ENCODE results near the gene SLIT3. TPM values are rescaled to one million over a fixed set of nuclear protein-coding genes. Genes with fewer than 3 reads are reported as not detected.
"Not testable (repeated sequence)": the region's sequence is repeated elsewhere in the genome, so short reads cannot be mapped to it uniquely, and the experiment has no call there.

Gene SLIT3
- polyA plus RNA-seq, 4 donors = 46.4 to 82.0 (median 57.9) TPM

DNA sequence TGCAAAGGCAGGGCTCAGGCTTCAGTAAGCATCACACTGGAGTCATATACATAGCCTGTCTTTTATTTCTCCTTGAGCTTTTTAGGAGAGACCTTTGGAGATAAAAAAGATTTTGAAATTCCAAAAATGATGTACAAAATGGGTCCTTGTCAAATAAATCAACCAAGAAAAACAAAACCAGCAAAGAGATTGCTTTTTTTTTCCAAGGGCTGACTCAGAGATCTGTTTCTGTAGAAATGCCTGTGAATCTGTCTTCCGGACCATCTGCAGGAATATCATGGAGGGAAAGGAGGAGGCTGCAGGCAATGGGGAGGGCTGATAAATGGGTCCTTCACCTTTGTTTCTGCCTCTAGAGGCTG is 77.4 kb downstream of the SLIT3 start:
- no peak for DNase-seq (ENCODE audit: low read depth in 4 of 4, low spot score in 3 of 4)

GRCh38 chr5:169222934-169223594 is 77.9 kb downstream of the SLIT3 start:
- DNase-seq (ENCODE audit: low read depth in 4 of 4, low spot score in 3 of 4) = no peak

- DNase-seq (ENCODE audit: low read depth in 4 of 4, low spot score in 3 of 4) = no peak
Measured at GRCh38 chr5:169221519-169221918, 79.4 kb downstream of the SLIT3 start.

- DNase-seq (ENCODE audit: low read depth in 4 of 4, low spot score in 3 of 4) = no peak
Measured at GRCh38 chr5:169219961-169220360, 81.0 kb downstream of the SLIT3 start.

DNA sequence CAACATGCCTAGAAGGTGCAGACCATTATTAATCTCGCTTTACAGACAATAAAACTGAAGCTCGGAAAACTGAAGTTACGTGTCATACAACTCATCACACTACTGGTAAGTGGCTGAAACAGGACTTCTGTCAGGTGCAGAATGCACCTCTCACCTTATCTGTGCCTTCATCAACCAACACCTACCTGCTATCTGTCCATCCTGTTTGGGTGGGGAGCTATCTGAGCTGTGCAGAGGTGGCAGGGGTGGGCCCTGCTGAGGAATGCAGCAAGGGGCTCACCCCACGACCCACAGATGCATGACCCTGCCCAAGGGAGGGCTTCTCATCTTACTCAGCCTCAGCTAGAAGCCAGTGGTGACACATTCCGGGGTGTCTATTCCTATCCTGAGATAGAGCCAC is 81.6 kb downstream of the SLIT3 start:
- DNase-seq (ENCODE audit: low read depth in 4 of 4, low spot score in 3 of 4) = no peak

GRCh38 chr5:169218861-169219260 is 82.1 kb downstream of the SLIT3 start:
- DNase-seq (ENCODE audit: low read depth in 4 of 4, low spot score in 3 of 4) = no peak

DNA sequence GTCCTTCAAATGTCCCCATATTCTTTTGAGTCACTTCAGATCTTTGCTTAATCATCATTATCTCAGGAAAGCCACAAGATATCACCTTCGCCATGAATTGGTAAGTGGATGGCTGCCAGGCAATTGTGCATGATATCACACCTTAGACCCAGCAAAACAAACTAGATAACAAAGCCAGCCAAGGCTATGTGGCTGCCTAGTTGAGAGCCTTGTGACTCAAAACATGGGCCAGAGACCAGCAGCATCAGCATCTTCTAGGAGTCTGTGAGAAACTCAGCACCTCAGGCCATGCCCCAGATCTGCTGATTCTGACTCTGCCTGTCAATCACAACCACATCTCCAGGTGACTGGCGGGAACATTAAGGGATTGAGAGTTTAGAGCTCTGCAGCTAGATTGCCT is 82.8 kb downstream of the SLIT3 start:
- no peak for DNase-seq (ENCODE audit: low read depth in 4 of 4, low spot score in 3 of 4)

GRCh38 chr5:169216866-169217265 is 84.1 kb downstream of the SLIT3 start:
- DNase-seq (ENCODE audit: low read depth in 4 of 4, low spot score in 3 of 4) = no peak

GRCh38 chr5:169213479-169213878 is 87.5 kb downstream of the SLIT3 start:
- DNase-seq (ENCODE audit: low read depth in 4 of 4, low spot score in 3 of 4) = no peak

GRCh38 chr5:169211761-169212160 is 89.2 kb downstream of the SLIT3 start:
- DNase-seq (ENCODE audit: low read depth in 4 of 4, low spot score in 3 of 4) = not testable (repeated sequence)

- no peak for DNase-seq (ENCODE audit: low read depth in 4 of 4, low spot score in 3 of 4)
Measured at GRCh38 chr5:169204788-169205400, 96.0 kb downstream of the SLIT3 start.

GRCh38 chr5:169202969-169203368 is 98.0 kb downstream of the SLIT3 start:
- no peak for DNase-seq (ENCODE audit: low read depth in 4 of 4, low spot score in 3 of 4)

- no peak for DNase-seq (ENCODE audit: low read depth in 4 of 4, low spot score in 3 of 4)
Measured at GRCh38 chr5:169201597-169201996, 99.3 kb downstream of the SLIT3 start.

- no peak for DNase-seq (ENCODE audit: low read depth in 4 of 4, low spot score in 3 of 4)
Measured at GRCh38 chr5:169200125-169200778, 100.7 kb downstream of the SLIT3 start.

DNA sequence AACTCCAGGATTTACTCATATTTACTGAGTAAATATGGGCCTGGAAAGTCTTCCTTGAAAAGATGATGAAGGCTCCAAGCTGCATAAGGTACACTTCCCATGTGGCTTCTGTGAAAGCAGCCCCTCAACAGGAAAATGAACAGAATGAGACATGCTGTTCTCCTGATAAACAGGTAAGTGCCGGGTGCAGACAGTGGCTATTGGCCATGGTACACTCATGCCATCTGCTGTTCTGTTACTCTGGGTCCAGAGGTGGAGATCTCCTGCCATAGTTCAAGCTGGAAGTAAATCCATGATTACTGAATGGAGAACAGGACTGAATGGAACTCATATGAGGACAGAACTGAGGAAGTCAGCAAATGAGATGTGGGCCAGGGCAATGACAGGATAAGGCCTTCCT is 103.6 kb downstream of the SLIT3 start:
- no peak for DNase-seq (ENCODE audit: low read depth in 4 of 4, low spot score in 3 of 4)

DNA sequence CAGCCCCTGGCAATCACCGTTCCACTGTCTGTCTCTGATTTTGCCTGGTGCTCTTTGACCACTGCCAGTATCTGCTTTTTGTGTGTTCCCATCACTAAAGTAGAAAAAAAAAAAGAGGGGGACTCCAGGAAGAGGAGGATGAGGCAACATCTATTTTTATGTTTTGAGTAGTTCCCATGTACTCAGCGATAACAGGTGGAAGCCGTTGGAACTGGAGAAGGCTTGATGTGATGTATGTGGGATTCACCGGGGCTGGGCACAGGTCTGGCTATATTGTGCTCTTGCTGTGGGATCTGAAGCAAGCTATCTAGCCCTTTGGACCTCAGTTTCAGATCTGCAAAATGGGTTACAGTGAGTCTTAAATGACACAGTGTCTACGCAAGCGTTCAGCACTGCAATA is 104.9 kb downstream of the SLIT3 start:
- DNase-seq (ENCODE audit: low read depth in 4 of 4, low spot score in 3 of 4) = no peak

DNA sequence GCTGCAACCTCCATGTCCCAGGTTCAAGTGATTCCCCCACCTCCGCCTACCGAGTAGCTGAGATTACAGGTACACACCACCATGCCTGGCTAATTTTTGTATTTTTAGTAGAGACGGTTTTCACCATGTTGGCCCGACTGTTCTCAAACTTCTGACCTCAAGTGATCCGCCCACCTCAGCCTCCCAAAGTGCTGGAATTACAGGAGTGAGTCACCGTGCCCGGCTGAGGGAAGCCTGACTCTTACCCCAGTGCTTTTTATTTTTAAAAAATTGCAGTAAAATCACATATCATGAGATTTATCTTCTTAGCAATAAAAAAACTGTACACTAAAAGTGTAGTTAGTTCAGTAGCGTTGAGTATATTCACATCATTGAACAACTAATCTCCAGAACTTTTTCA is 105.3 kb downstream of the SLIT3 start:
- no peak for DNase-seq (ENCODE audit: low read depth in 4 of 4, low spot score in 3 of 4)

DNA sequence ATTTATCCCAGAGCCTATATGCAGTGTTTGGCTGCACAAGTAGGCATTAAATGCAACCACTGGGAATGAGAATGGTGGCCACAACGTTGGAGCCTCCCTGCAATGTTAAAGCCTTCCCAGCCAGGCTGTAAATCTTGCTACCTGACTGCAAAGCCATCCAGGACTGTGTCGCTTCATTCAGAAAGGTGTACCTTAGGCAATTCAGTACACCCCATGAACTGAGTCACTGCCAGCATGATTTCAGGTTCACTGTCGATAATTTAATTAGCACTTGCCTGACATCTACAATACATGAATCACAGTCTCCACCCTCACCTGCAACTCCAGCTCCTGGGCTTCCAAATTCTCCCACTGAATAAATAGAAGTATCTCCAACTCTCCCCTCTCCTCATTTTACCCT is 108.4 kb downstream of the SLIT3 start:
- DNase-seq (ENCODE audit: low read depth in 4 of 4, low spot score in 3 of 4) = no peak

DNA sequence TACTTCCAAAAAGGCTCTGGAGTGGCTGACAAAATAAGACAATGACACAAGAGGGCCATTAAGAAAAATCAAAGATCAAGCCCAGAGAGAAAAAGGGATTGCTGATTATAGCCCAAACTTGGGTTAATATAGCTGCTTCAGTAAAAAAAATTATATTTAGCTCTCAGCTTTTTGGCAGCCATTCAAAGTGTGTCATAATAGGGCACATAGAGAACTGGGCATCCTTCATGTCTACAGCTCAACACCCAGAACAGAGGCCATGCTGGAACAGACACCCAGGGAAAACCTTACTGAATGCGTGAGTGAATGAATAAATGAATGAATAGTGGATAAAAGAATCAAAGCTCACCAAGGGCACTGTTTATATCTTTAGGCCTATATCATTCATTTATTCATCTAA is 110.1 kb downstream of the SLIT3 start:
- DNase-seq (ENCODE audit: low read depth in 4 of 4, low spot score in 3 of 4) = no peak

DNA sequence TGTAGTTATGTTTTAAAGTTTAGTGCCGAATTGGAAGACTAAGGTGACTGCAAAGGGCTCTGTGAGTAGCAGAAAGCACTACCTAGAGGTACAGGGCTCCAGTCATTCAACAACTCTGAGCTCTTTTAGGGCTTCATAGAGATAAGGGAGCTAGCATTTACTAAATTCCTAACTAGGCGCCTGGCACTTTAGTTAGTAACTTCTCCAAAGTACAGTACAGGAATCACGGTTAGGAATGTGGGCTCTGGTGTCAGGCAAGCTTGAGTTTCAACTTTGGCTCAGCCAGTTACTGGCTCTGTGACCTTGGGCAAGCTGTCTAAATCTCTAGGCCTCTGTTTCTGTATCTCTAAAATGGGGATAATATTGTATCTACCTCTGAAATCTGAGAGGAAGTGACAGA is 115.3 kb downstream of the SLIT3 start:
- DNase-seq (ENCODE audit: low read depth in 4 of 4, low spot score in 3 of 4) = no peak

DNA sequence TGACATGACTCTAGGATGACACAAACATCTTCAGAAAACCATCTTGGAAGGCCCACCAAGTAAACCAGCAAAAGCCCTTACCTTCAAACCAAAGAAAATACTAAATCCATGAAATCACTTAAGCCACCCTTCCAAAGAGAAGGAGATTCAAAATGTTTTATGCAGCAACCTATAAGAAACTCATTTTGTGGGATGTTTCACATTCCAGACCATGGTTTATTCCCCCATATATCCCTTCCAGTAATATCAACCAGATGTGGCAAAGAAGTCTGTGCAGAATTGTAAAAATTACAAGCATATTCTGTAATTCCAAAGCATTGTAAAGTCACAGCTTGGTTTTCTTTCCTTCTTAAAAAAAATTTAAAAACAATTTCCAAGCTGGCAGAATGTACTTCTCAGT is 117.4 kb downstream of the SLIT3 start:
- no peak for DNase-seq (ENCODE audit: low read depth in 4 of 4, low spot score in 3 of 4)

DNA sequence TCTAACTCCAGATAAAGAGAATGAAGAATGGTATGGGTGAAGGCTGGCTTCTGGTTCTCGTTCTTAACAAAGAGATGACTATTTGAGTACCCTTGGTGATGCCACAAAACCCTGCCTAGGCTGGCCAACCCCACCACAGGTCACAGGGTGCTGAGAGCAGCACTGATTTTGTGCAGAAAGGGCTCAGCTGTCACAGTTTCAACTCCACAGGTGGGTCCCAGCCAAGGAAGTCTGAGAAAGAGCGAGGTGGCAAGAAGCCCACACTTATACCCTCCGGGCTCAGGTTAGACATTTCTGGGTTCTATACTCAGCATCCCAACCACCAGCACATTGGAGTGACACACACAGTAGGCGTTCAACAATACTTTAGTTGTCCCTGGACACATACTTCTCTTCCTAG is 118.1 kb downstream of the SLIT3 start:
- no peak for DNase-seq (ENCODE audit: low read depth in 4 of 4, low spot score in 3 of 4)
